Measurements from ENCODE around the gene FAM169A.

DNA sequence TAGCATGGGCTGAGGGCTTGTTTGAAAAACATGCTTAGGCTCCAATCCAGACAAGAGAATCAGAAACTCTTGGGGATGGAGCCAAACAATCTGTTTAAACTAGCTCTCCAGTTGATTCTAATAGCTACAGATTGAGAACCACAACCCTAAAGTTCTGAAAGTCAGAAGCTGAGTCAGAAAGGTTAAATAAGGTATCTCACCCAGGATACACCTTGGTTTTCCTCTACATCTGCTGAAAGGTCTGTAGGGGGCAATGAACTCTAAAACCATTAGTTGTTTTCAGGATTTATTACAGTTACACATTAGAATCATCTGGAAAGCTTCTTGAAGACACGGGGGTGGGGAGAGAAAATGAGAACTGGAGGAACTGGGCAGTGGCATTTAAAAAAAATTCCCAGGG, 104.9 kb downstream of the FAM169A start:
- no peak for TF ChIP-seq POLR2A (IDR thresholded peaks at IDR 0.05)
- TF ChIP-seq, protein P1, sequence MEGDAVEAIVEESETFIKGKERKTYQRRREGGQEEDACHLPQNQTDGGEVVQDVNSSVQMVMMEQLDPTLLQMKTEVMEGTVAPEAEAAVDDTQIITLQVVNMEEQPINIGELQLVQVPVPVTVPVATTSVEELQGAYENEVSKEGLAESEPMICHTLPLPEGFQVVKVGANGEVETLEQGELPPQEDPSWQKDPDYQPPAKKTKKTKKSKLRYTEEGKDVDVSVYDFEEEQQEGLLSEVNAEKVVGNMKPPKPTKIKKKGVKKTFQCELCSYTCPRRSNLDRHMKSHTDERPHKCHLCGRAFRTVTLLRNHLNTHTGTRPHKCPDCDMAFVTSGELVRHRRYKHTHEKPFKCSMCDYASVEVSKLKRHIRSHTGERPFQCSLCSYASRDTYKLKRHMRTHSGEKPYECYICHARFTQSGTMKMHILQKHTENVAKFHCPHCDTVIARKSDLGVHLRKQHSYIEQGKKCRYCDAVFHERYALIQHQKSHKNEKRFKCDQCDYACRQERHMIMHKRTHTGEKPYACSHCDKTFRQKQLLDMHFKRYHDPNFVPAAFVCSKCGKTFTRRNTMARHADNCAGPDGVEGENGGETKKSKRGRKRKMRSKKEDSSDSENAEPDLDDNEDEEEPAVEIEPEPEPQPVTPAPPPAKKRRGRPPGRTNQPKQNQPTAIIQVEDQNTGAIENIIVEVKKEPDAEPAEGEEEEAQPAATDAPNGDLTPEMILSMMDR (IDR thresholded peaks at IDR 0.05) = no peak

All from adrenal gland (tissue), 5 donors.